Measurements from ENCODE around the gene TPI1. TPM values are rescaled to one million over a fixed set of nuclear protein-coding genes. Genes with fewer than 3 reads are reported as not detected.

TPI1 gene
- total and polyA plus RNA-seq, 5 donors = 707 to 872 (median 730) TPM

DNA sequence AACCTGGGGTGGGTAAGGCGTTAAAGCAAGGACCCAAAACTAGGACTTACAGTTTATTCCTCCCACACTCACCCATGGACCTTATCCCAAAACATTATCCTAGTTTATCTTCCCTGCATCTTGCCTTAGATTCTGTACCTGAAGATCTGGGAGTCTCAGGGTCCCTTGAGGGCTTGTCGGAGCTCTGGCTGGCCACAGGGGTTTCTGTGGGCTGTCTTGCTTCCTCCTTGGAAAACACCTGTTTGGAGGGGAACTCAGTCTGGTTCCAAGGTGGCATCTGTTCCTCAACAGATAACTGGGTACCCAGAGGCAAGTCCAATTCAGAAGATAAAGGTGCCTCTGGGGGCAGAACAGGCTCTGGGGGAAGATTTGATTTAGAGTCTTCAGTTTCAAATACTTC is 17.9 kb upstream of the TPI1 start:
- intact Hi-C loops (cut with DNase I) = no loop called here
- 87% methylated on average over 2 of the region's 2 CpGs for WGBS
- ATAC-seq = no peak
- Histone ChIP-seq H3K27ac (ENCODE audit: low read length) (no peak overlapping the region), H3K4me3 (ENCODE audit: low read length) (no peak overlapping the region), H3K9me3 (ENCODE audit: control insufficient read depth, low read length) (no peaks in the 10 kb centered on the region), H3K4me1 (ENCODE audit: control insufficient read depth, insufficient read depth, low read length) (no peaks in the 10 kb centered on the region), H3K27me3 (ENCODE audit: control insufficient read depth, insufficient read depth) (no peaks in the 10 kb centered on the region)
- peak in 1 of 3 donors; percentile 11 for DNase-seq

DNA sequence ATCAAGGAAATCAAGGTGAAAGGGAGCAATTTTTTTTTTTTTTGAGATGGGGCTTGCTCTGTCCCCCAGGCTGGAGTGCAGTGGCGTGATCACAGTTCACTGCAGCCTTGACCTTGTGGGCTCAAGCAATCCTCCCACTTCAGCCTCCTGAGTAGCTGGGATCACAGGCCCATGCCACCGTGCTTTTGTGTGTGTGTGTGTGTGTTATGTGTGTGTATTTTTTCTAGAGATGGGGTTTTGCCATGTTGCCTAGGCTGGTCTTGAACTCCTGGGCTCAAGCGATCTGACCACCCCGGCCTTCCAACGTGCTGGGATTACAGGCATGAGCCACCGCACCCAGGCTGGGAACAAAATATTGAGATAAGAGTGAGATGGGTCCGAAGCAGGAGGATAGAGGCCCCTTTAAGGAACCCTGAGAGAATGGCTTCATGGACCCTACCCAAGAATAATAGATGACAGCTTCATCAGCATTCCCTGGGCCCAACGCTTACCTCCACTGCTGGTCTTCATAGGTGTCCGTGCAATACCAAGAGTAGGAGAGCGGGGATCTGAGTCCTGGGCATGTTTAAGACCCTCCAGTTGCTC is 17.3 kb upstream of the TPI1 start:
- H3K4me1 ChIP-seq (ENCODE audit: control insufficient read depth, insufficient read depth, low read length) = no peaks in the 10 kb centered on the region

DNA sequence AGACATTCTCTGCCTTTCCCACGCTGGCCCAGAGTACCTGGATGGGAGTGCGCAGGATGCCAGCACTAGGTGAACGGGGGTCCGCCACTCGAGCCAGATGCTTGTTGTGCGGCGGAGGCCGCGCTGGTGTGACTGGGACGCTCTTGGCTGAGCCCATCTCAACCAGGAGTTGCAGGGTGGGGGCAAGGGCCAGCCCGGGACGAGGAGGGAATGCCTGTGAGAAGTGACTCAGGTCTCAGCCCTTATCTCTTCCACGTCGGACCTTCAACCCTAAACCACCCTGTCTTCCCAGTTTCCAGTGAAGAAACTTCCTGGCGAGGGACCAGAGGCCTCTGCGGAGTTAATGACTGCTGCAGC is 16.6 kb upstream of the TPI1 start:
- intact Hi-C loops (cut with DNase I) = no loop called here
- Histone ChIP-seq H3K9me3 (ENCODE audit: control insufficient read depth, low read length) (no peaks in the 10 kb centered on the region), H3K27ac (ENCODE audit: low read length) (no peak overlapping the region), H3K4me1 (ENCODE audit: control insufficient read depth, insufficient read depth, low read length) (no peaks in the 10 kb centered on the region), H3K4me3 (ENCODE audit: low read length) (no peak overlapping the region), H3K27me3 (ENCODE audit: control insufficient read depth, insufficient read depth) (no peaks in the 10 kb centered on the region)
- ATAC-seq (no peak), DNase-seq (peak in 2 of 3 donors; percentile 44 to 78)
- WGBS = 29% methylated on average over 16 of the region's 16 CpGs

More for the DNA sequence above, 17.3 kb upstream of the TPI1 start:
- ATAC-seq (no peak), DNase-seq (no peak)
- Histone ChIP-seq H3K9me3 (ENCODE audit: control insufficient read depth, low read length) (no peaks in the 10 kb centered on the region), H3K27me3 (ENCODE audit: control insufficient read depth, insufficient read depth) (no peaks in the 10 kb centered on the region), H3K4me3 (ENCODE audit: low read length) (no peak overlapping the region), H3K27ac (ENCODE audit: low read length) (no peak overlapping the region)
- intact Hi-C loops (cut with DNase I) = no loop called here
- 72% methylated on average over 10 of the region's 10 CpGs for WGBS

DNA sequence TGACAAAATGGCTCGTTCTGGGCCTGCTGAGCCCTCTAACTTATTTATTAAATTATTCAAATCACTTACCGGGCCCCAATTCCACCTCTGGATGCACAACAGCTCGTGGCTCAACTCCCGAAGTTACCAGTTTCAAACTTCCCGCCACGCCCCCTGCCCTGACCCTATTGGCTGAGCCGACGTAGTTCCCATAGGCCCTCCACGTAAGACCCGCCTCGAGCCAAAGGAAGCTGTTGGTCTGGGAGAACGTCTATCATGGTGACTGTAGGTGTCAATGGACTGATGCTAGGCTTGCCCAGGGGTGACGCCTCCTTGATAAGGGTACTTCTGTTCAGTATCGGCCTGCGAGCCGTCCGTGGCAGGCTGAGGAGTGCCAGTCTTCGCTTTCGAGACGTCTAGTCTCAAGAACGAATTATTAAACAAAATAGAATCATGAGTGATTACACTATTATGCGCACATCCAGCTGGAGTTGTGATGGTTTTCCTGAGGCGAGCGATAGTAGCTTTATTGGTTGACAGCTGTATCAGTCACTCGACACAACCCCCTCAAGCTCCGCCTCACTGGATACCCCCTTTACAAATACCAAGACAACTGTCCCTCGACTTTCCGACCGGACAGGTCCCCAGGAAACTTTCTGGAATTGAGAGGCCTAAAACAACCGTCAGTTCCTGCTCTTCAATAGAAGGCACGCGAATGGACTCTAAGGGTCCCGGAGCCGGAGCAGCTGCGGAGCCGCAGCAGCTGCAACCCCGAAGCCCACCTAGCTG is 16.0 kb upstream of the TPI1 start, which contains the start of gene CDCA3:
Gene CDCA3 (minus strand): TSS at position 134 of the 768 bp plus-strand sequence. CDS start 334 bp downstream, outside the sequence.
- intact Hi-C loops (cut with DNase I) = no loop called here
- peak within 1 kb of the TSS; percentile 87 for H3K27ac ChIP-seq (ENCODE audit: low read length)
- no peaks in the 10 kb centered on the region for H3K27me3 ChIP-seq (ENCODE audit: control insufficient read depth, insufficient read depth)
- no peaks in the 10 kb centered on the region for H3K9me3 ChIP-seq (ENCODE audit: control insufficient read depth, low read length)
- under 1% methylated on average over 37 of the region's 37 CpGs for WGBS
- peak within 1 kb of the TSS; percentile 44 for H3K4me3 ChIP-seq (ENCODE audit: low read length)
- DNase-seq (peak; percentile 96 to 98 (median 96)), ATAC-seq (peak; percentile 85 to 86)
- no peaks in the 10 kb centered on the region for H3K4me1 ChIP-seq (ENCODE audit: control insufficient read depth, insufficient read depth, low read length)

DNA sequence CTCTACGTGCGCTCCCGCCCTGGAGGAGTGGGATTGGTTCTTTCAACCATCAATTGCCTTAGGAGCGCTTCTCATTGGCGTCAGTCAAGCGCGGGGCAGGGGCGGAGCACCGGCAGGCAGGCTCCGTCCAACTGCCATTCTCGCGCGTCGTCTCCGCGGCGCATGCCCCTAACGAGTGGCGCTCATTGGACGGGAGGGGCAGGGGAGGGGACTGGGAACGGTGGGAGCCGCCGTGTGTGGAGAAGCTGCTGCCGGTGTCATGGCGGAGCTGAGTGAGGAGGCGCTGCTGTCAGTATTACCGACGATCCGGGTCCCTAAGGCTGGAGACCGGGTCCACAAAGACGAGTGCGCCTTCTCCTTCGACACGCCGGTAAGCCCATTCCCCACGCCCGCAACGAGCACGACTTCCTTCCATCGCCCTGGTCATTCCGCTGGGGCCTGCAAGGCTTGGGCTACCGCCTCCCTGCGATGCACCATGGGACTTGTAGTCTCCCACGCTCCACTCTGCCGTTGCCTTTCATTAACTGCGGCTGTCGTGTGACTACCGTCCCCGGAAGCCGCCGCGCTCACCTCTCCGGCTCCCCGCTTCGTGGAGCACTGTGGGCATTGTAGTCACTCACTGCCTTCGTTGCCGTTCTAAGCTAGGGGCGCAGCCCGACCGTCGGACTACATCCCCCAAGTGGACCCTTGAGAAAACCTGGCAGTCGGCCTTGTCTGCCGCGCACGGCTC is 15.2 kb upstream of the TPI1 start, which contains the start of gene USP5:
Gene USP5 (plus strand): TSS at position 230 of the 730 bp plus-strand sequence. CDS start 30 bp downstream, at position 260.
- DNase-seq (peak; percentile 99 to 100 (median 100)), ATAC-seq (peak; percentile 94 to 95)
- Histone ChIP-seq H3K9me3 (ENCODE audit: control insufficient read depth, low read length) (no peaks in the 10 kb centered on the region), H3K4me1 (ENCODE audit: control insufficient read depth, insufficient read depth, low read length) (no peaks in the 10 kb centered on the region), H3K27ac (ENCODE audit: low read length) (peak within 1 kb of the TSS; percentile 87), H3K4me3 (ENCODE audit: low read length) (peak within 1 kb of the TSS; percentile 44), H3K27me3 (ENCODE audit: control insufficient read depth, insufficient read depth) (no peaks in the 10 kb centered on the region)
- intact Hi-C loops (cut with DNase I) = no loop called here
- under 1% methylated on average over 65 of the region's 65 CpGs for WGBS

DNA sequence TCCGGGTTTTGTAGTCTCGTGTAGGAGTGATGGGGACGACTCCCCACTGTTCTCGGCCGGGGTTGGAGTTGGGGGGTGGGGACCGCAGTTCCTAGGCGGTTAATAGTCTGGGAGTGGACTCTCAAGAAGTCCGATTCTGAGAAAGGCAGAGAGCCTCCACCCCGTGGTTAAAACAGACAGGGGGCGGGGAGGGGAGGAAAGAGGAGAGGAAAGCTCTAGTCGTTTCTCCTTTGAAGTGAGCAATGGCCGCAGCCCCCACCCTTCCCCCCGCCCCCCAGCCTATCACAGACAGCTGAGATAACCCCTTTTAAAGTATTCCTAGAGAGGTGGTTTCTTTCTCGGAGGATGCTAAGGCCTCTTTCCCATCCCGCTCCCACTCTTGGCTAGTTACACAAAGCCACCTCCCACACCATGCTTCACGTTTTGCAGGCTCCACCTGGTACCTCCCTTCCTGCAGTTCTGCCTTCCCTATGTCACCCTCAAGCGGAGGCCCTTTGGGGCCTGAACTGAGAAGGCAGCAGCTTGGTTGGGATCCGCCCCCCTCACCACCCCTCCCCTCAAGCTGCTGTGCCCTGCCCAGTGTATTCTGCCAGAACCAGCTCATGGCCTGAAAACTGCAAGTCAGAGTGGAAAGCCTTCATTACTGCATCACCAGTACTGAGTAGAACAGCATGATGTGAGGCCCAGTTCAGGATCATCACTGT is 14.5 kb upstream of the TPI1 start:
- H3K4me3 ChIP-seq (ENCODE audit: low read length) = peak overlapping the region; percentile 38
- peak in 1 of 2 donors; percentile 0 for ATAC-seq
- no peaks in the 10 kb centered on the region for H3K27me3 ChIP-seq (ENCODE audit: control insufficient read depth, insufficient read depth)
- peak; percentile 67 to 79 (median 75) for DNase-seq
- no peak overlapping the region for H3K27ac ChIP-seq (ENCODE audit: low read length)
- intact Hi-C loops (cut with DNase I) = no loop called here
- H3K4me1 ChIP-seq (ENCODE audit: control insufficient read depth, insufficient read depth, low read length) = no peaks in the 10 kb centered on the region
- H3K9me3 ChIP-seq (ENCODE audit: control insufficient read depth, low read length) = no peaks in the 10 kb centered on the region
- WGBS = 2% methylated on average over 18 of the region's 18 CpGs

DNA sequence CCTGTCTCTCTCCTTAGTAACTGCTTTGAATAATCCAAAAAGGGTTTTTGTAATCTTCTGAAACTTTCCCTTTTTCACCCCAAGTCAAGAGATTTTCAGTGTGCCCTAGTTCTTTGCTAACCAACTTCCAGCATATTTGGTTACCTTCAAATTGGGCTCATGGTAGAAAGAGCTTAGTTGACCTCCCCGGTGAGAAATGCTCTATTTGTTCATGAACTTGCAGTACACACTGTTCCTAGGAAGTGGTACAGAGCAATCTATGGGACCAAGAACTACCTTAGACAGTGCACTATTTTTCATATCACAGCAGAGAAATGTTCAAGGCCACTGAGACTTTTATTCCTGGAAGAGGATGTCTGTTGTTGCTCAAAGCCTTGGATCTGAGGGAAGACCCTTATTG is 13.7 kb upstream of the TPI1 start:
- Histone ChIP-seq H3K9me3 (ENCODE audit: control insufficient read depth, low read length) (no peaks in the 10 kb centered on the region), H3K27me3 (ENCODE audit: control insufficient read depth, insufficient read depth) (no peaks in the 10 kb centered on the region), H3K27ac (ENCODE audit: low read length) (no peak overlapping the region), H3K4me3 (ENCODE audit: low read length) (no peak overlapping the region), H3K4me1 (ENCODE audit: control insufficient read depth, insufficient read depth, low read length) (no peaks in the 10 kb centered on the region)
- no peak for DNase-seq
- 77% methylated on average over 1 of the region's 1 CpG for WGBS
- ATAC-seq = no peak
- intact Hi-C loops (cut with DNase I) = no loop called here

DNA sequence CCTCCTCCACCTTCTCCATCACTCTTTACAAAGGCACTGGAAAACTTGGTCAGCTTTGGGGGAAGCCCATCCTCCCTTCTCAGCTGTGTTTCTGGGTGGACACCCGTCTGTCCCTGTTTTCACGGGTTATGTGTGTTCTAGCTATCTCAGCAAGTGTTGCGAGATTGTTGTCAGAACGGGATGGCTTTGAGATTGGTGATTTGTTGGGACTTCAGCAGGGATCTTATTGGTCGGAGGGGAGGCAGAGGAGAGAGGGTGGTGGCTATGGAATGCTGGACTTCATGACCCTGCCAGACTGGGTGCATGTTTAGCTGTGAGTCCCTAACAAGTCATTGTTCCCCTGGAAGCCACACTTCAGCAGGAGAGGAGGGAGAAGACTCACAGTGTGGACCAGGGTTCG is 13.3 kb upstream of the TPI1 start:
- DNase-seq (no peak), ATAC-seq (no peak)
- Histone ChIP-seq H3K4me1 (ENCODE audit: control insufficient read depth, insufficient read depth, low read length) (no peaks in the 10 kb centered on the region), H3K9me3 (ENCODE audit: control insufficient read depth, low read length) (no peaks in the 10 kb centered on the region), H3K27ac (ENCODE audit: low read length) (no peak overlapping the region), H3K27me3 (ENCODE audit: control insufficient read depth, insufficient read depth) (no peaks in the 10 kb centered on the region), H3K4me3 (ENCODE audit: low read length) (no peak overlapping the region)
- 70% methylated on average over 6 of the region's 6 CpGs for WGBS
- intact Hi-C loops (cut with DNase I) = no loop called here

DNA sequence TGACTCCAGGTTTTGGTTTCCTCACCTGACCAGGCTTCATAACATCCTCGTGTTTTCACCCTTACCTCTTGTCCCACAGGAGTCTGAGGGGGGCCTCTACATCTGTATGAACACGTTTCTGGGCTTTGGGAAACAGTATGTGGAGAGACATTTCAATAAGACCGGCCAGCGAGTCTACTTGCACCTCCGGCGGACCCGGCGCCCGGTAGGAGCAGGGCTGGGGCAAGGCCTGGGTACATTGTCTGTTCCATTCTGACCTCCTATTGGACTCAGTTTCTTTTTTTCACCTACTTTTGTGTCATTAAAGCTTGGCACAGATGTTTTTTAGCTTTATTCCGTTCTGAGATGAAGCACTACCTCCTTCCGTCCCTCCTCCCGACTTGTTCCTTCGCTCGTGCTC is 12.0 kb upstream of the TPI1 start:
- ATAC-seq = no peak
- Histone ChIP-seq H3K27me3 (ENCODE audit: control insufficient read depth, insufficient read depth) (no peaks in the 10 kb centered on the region), H3K9me3 (ENCODE audit: control insufficient read depth, low read length) (no peaks in the 10 kb centered on the region), H3K27ac (ENCODE audit: low read length) (no peak overlapping the region), H3K4me3 (ENCODE audit: low read length) (no peak overlapping the region), H3K4me1 (ENCODE audit: control insufficient read depth, insufficient read depth, low read length) (no peaks in the 10 kb centered on the region)
- intact Hi-C loops (cut with DNase I) = no loop called here
- 93% methylated on average over 14 of the region's 14 CpGs for WGBS
- no peak for DNase-seq

DNA sequence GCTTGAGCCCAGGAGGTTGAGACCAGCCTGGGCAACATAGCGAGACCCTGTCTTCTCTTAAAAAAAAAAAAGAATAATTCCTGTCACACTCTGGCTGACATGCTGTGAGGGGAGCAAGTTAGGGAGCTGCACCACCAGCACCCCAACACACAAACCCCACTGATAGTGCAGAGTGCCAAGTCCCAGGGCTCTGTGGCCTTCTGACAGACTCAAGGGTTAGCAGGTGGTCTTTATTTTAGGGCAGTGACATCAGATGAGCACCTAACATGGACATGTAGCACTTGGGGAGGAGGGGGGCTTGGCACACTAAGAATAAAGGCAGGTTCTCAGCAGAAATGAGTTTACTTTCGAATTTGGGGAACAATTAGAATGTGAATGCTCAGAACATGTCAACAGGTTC is 8.5 kb upstream of the TPI1 start:
- H3K4me1 ChIP-seq (ENCODE audit: control insufficient read depth, insufficient read depth, low read length) = no peaks in the 10 kb centered on the region
- no peak overlapping the region for H3K4me3 ChIP-seq (ENCODE audit: low read length)
- DNase-seq = peak in 1 of 3 donors; percentile 21
- ATAC-seq = no peak
- H3K27ac ChIP-seq (ENCODE audit: low read length) = no peak overlapping the region
- H3K27me3 ChIP-seq (ENCODE audit: control insufficient read depth, insufficient read depth) = no peaks in the 10 kb centered on the region
- no peaks in the 10 kb centered on the region for H3K9me3 ChIP-seq (ENCODE audit: control insufficient read depth, low read length)
- intact Hi-C loops (cut with DNase I) = no loop called here
- 93% methylated on average over 2 of the region's 2 CpGs for WGBS

Measured in right cardiac atrium (tissue), 5 donors.